HFFc6 (cell line): Measurements from ENCODE around the gene RGP1. TPM values are rescaled to one million over a fixed set of nuclear protein-coding genes. Genes with fewer than 3 reads are reported as not detected.

Source experiments
- DNase-seq: peaks from one replicate; pipeline ENCODE4 v3.0.0-alpha.2; 2018
- H3K27ac Mint-ChIP-seq: 2 replicates; pipeline ENCODE4 v1.8.0; 2020; ENCODE audit warnings: mild to moderate bottlenecking, mixed read lengths
- H3K27me3 Mint-ChIP-seq: 2 replicates; pipeline ENCODE4 v1.8.0; 2021; ENCODE audit warnings: mild to moderate bottlenecking, moderate library complexity, mixed read lengths; ENCODE audit not compliant: insufficient read depth
- H3K36me3 Mint-ChIP-seq: 2 replicates; pipeline ENCODE4 v1.8.0; 2021; ENCODE audit warnings: low read depth, mixed read lengths
- H3K4me1 Mint-ChIP-seq: 2 replicates; pipeline ENCODE4 v1.8.0; 2020; ENCODE audit warnings: low read depth, mixed read lengths
- H3K4me3 Mint-ChIP-seq: 2 replicates; pipeline ENCODE4 v1.8.0; 2020; ENCODE audit warnings: mild to moderate bottlenecking, moderate library complexity, mixed read lengths
- H3K9me3 Mint-ChIP-seq: 2 replicates; pipeline ENCODE4 v1.8.0; 2020; ENCODE audit warnings: mild to moderate bottlenecking, mixed read lengths
- total RNA-seq, 6 experiments: library from RNA; stranded (reverse); fragmentation: NEBNext Ultra II Directional; extraction: Animal tissue kit (Norgen Biotek cat#: 25700); gene quantifications; 2 replicates in 1 of 6; 3 replicates in 5 of 6; pipeline ENCODE4 v1.2.3, GENCODE V29; 2021
- TF ChIP-seq, protein P1 (sequence below): fragments of 200-600 bp; sonication (generic); IDR thresholded peaks from 2 replicates; pipeline ENCODE4 v1.5.0; 2021; ENCODE audit warnings: antibody characterized with exemption, mild to moderate bottlenecking

The RGP1 gene
- total RNA-seq, 6 experiments from 2014 or later: 27.6 to 35.1 (median 30.9) TPM

DNA sequence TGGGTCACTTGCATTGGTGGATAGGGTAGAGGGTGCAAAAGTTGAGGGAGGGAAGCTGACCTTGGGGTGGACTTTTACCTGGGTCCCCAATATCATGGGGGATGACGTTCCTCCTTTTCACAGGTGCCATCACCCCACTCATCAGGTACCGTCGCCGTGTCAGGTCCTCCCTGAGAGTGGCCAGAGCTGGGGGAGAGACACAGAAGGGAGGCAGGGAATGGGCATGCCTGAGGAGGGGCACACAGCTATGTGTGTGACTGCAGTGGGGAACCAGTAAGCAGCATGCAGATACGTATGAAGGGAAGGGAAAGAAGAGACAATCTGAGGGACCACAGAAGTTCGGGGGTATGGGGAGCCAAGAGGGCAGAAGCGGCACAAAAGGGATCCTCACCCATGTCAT is 10.2 kb upstream of the RGP1 start:
- Mint-ChIP-seq H3K36me3 (peaks cover 48% of the 10 kb centered on the region), H3K4me3 (no peak overlapping the region), H3K27ac (no peak overlapping the region), H3K4me1 (peaks cover 25% of the 10 kb centered on the region), H3K27me3 (no peaks in the 10 kb centered on the region; the same call in 1 of the 2 replicates), H3K9me3 (no peaks in the 10 kb centered on the region)
- DNase-seq: no peak
- TF ChIP-seq, protein P1, sequence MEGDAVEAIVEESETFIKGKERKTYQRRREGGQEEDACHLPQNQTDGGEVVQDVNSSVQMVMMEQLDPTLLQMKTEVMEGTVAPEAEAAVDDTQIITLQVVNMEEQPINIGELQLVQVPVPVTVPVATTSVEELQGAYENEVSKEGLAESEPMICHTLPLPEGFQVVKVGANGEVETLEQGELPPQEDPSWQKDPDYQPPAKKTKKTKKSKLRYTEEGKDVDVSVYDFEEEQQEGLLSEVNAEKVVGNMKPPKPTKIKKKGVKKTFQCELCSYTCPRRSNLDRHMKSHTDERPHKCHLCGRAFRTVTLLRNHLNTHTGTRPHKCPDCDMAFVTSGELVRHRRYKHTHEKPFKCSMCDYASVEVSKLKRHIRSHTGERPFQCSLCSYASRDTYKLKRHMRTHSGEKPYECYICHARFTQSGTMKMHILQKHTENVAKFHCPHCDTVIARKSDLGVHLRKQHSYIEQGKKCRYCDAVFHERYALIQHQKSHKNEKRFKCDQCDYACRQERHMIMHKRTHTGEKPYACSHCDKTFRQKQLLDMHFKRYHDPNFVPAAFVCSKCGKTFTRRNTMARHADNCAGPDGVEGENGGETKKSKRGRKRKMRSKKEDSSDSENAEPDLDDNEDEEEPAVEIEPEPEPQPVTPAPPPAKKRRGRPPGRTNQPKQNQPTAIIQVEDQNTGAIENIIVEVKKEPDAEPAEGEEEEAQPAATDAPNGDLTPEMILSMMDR: no peak

DNA sequence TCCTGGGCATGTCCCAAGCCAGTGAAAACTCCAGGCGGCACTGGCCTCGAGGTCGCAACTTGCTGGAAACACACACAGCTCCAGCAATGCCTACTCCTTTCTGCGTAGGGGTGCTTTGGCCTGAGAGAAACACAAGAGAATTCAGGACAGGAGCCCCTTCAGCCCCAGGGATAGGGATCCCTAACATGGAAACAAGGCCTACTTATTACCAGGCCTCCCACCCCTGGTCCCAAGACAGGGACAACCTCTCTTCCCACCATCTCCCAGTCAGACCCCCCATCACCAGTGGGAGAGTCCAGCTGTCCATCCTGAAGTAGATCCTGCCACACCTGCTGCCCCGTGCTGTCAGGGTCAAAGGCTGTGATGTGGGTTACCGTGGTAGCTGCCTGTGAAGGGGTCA is 8.8 kb upstream of the RGP1 start:
- H3K27me3 Mint-ChIP-seq: no peaks in the 10 kb centered on the region; the same call in none of the 2 replicates
- peaks cover 37% of the 10 kb centered on the region for H3K36me3 Mint-ChIP-seq
- H3K9me3 Mint-ChIP-seq: no peaks in the 10 kb centered on the region
- H3K4me3 Mint-ChIP-seq: no peak overlapping the region
- TF ChIP-seq, protein P1: no peak
- DNase-seq: no peak
- H3K4me1 Mint-ChIP-seq: peaks cover 16% of the 10 kb centered on the region
- 0 out of 2 replicates have a peak overlapping the region, but pooled peaks have one; percentile 15 for H3K27ac Mint-ChIP-seq

DNA sequence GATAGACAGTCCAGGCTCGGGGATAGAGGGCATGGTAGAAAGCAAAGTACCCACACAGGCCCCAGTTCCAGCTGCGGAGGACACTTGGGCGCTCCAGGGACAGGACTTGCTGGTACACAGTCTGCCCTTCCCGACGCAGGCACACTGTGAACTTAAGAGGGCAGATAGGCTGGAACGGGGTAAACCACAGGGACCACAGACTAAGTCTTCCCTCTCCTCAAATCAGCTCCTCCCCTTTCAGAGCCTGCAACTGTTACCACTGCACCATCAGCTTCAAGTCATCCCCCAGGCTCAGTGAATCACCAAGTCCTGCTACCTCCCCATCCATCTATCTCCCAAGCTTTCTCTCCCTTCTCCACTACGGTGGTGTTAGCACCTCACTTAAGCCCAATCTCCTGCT is 7.3 kb upstream of the RGP1 start:
- no peak for DNase-seq
- TF ChIP-seq, protein P1: no peak
- no peak overlapping the region for H3K4me3 Mint-ChIP-seq
- H3K27ac Mint-ChIP-seq: peak overlapping the region; percentile 1; the same call in 1 of the 2 replicates
- peaks cover 19% of the 10 kb centered on the region for H3K4me1 Mint-ChIP-seq
- no peaks in the 10 kb centered on the region for H3K9me3 Mint-ChIP-seq
- no peaks in the 10 kb centered on the region; the same call in none of the 2 replicates for H3K27me3 Mint-ChIP-seq
- peaks cover 41% of the 10 kb centered on the region for H3K36me3 Mint-ChIP-seq

DNA sequence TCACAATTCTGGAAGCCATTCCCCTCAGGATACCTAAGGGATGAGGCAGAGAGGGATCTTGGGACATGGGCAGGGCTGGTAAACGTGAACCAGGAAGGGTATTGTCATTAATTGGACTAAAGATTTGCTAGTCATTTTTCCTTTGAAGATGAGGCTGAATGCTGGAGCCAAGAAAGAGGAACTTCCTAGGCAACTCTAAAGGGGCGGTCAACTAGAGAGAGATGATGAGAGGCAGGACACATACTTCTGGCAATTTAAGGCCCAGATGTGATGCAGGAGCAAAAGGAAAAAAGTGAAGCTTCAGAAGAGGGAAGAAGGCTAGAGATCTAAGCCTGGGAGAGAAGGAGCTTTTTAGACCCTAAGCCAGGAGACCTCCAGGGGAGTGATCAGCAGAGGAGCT is 5.6 kb upstream of the RGP1 start:
- Mint-ChIP-seq H3K9me3 (no peaks in the 10 kb centered on the region), H3K36me3 (peaks cover 43% of the 10 kb centered on the region), H3K27ac (no peak overlapping the region), H3K27me3 (no peaks in the 10 kb centered on the region; the same call in none of the 2 replicates), H3K4me3 (no peak overlapping the region), H3K4me1 (peaks cover 31% of the 10 kb centered on the region)
- no peak for DNase-seq
- TF ChIP-seq, protein P1: no peak

DNA sequence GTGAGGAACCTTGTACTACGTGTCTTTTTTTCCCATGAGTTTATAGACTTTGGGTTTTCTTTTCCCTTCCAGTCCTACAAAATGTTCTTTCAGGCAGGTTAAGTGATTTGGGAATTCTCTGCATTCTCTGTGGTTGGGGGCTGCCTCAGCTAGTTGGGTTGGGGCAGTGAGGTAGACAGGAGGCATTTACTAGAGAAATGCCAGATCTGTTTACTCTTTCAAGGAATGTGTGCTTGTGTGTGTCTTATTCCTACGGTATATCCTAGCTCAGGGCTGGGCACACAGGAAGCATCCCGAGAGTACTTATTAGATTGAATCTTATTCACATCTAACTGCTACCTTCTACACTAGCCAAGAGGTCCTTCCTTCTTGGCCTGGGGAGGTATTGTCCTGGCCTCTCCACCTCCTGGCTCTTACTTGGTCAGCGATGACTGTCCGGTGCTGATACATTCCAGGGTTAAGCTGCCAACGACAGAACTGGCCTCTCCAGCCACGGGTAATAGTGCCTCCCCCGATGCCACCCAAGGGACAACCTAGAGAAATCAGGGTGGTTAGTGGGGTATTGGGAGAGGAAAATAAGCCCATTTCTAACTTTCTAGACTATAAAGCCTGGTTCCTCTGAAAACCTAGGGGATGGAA is 5.1 kb upstream of the RGP1 start:
- Mint-ChIP-seq H3K9me3 (no peaks in the 10 kb centered on the region), H3K4me1 (peaks cover 31% of the 10 kb centered on the region), H3K27ac (peak overlapping the region; percentile 18; the same call in 1 of the 2 replicates), H3K27me3 (no peaks in the 10 kb centered on the region; the same call in none of the 2 replicates), H3K36me3 (peaks cover 39% of the 10 kb centered on the region), H3K4me3 (no peak overlapping the region)
- no peak for DNase-seq
- TF ChIP-seq, protein P1: no peak
